ENCODE results near the gene STYX. TPM values are rescaled to one million over a fixed set of nuclear protein-coding genes. Genes with fewer than 3 reads are reported as not detected.

The STYX gene
- total RNA-seq, 1 donor from 2014 or later: 13.3 TPM

GRCh38 chr14:52821805-52822250, 91.9 kb downstream of the STYX start:
- H3K4me3 ChIP-seq: no peak overlapping the region
- no peaks in the 10 kb centered on the region for H3K36me3 ChIP-seq
- intact Hi-C loops (cut with micrococcal nuclease): loop anchor here (5.0 kb wide), 2 partner anchors 140 to 235 kb away; no protein-coding TSS in a partner anchor
- peaks cover 11% of the 10 kb centered on the region for H3K4me1 ChIP-seq
- TF ChIP-seq CTCF (IDR thresholded peaks at IDR 0.05; ENCODE audit: borderline replicate concordance): no peak
- H3K27me3 ChIP-seq (ENCODE audit: low read depth): no peaks in the 10 kb centered on the region
- no peaks in the 10 kb centered on the region for H3K9me3 ChIP-seq (replicated peaks)
- DNase-seq: no peak
- no peak overlapping the region for H3K27ac ChIP-seq (replicated peaks)

GRCh38 chr14:52824462-52824861, 94.5 kb downstream of the STYX start:
- Histone ChIP-seq H3K4me1 (peaks cover 11% of the 10 kb centered on the region), H3K4me3 (no peak overlapping the region), H3K27me3 (ENCODE audit: low read depth) (no peaks in the 10 kb centered on the region), H3K36me3 (no peaks in the 10 kb centered on the region), H3K9me3 (replicated peaks) (no peaks in the 10 kb centered on the region), H3K27ac (replicated peaks) (no peak overlapping the region)
- intact Hi-C loops (cut with micrococcal nuclease): loop anchor here (5.0 kb wide), 2 partner anchors 138 to 233 kb away; no protein-coding TSS in a partner anchor
- DNase-seq: no peak
- no peak for TF ChIP-seq CTCF (IDR thresholded peaks at IDR 0.05; ENCODE audit: borderline replicate concordance)

Other genes with a start within 250 kb of the STYX start
- 3.6 TPM for gene TXNDC16, start 177.7 kb upstream of the STYX start, total RNA-seq
- 1.2 TPM for gene GPR137C, start 177.3 kb upstream of the STYX start, total RNA-seq
- gene ERO1A, start 34.6 kb upstream of the STYX start, total RNA-seq: 14.6 TPM
- 77.0 TPM for gene PSMC6, start 23.0 kb upstream of the STYX start, total RNA-seq
- gene GNPNAT1, start 61.4 kb downstream of the STYX start, total RNA-seq: 5.7 TPM
- 91.9 TPM for gene FERMT2, start 220.9 kb downstream of the STYX start, total RNA-seq